ENCODE data around the gene MTARC1. TPM values are rescaled to one million over a fixed set of nuclear protein-coding genes. Genes with fewer than 3 reads are reported as not detected.

The MTARC1 gene
- polyA plus RNA-seq, 1 donor (not counting 4 experiments of a cell fraction or from before 2014, with no cell fraction given) = 2.1 TPM

DNA sequence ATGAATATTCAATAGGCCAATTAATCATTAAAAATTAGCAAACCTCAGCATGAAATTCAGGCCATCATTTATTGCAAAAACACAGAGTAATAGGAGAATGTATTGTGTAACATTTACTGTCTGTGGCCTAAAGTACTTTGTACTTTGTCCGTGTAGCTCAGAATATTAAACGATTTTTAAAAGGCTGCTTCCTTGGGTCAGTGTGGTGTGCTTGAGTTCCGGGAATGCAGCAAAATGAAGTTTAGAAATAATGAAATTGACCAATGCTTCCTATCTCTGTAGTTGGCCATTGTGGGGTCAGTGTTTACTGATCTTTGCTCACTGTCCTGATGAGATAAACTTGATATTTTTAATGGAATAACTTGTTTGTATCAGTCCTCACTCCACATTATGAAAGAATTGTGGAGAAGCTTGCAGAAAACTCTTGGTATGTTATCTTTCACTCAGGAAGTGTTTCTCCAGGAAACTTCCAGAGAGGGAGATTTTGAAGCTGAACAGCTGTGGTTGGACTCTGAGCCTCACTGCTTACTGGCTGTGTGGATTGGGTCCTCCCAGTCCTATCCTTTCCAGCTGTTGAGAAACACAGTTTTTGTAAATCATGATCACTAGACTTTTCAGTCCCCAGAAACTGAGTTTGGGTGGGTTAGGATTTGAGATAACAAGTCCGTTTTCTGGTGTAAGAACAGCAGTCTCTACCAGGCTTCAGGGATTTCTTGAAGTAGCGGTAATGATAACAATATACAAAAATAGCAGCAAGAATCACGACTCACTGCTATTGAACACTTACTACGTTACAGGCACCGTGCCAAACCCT lies 19.2 kb upstream of the MTARC1 start:
- Histone ChIP-seq H3K9me1 (ENCODE audit: control insufficient read depth, extremely low read depth, insufficient read depth, low read length) (no peaks in the 10 kb centered on the region), H3K36me3 (ENCODE audit: control insufficient read depth in 2 of 2, extremely low read depth in 1 of 2, insufficient read depth in 2 of 2, low read length in 2 of 2) (no peaks in the 10 kb centered on the region), H3K4me2 (ENCODE audit: control insufficient read depth, extremely low read depth, insufficient read depth, low read depth, low read length) (no peak overlapping the region), H3K9me3 (ENCODE audit: control insufficient read depth, low read depth, low read length) (no peaks in the 10 kb centered on the region), H4K20me1 (ENCODE audit: control insufficient read depth, extremely low read depth, insufficient read depth, low read length) (no peaks in the 10 kb centered on the region), H2AFZ (ENCODE audit: control insufficient read depth, low read length) (no peak overlapping the region), H3K27ac (ENCODE audit: control insufficient read depth, insufficient read depth, low read length) (no peak overlapping the region), H3K27me3 (ENCODE audit: control insufficient read depth, extremely low read depth, insufficient read depth, low read length) (no peaks in the 10 kb centered on the region), H3K9ac (ENCODE audit: control insufficient read depth, extremely low read depth, insufficient read depth, low read length) (no peak overlapping the region), H3K79me2 (ENCODE audit: control insufficient read depth, insufficient read depth, low read length) (no peaks in the 10 kb centered on the region), H3K4me3 (ENCODE audit: control insufficient read depth in 2 of 3, extremely low read depth in 1 of 3, insufficient read depth in 2 of 3, low read depth in 1 of 3, low read length in 3 of 3) (no peak overlapping the region), H3K4me1 (ENCODE audit: control insufficient read depth, extremely low read depth, insufficient read depth, low read length) (no peaks in the 10 kb centered on the region)
- TF ChIP-seq EZH2 (IDR thresholded peaks at IDR 0.05; ENCODE audit: low read length) = no peak
- TF ChIP-seq, protein P1, sequence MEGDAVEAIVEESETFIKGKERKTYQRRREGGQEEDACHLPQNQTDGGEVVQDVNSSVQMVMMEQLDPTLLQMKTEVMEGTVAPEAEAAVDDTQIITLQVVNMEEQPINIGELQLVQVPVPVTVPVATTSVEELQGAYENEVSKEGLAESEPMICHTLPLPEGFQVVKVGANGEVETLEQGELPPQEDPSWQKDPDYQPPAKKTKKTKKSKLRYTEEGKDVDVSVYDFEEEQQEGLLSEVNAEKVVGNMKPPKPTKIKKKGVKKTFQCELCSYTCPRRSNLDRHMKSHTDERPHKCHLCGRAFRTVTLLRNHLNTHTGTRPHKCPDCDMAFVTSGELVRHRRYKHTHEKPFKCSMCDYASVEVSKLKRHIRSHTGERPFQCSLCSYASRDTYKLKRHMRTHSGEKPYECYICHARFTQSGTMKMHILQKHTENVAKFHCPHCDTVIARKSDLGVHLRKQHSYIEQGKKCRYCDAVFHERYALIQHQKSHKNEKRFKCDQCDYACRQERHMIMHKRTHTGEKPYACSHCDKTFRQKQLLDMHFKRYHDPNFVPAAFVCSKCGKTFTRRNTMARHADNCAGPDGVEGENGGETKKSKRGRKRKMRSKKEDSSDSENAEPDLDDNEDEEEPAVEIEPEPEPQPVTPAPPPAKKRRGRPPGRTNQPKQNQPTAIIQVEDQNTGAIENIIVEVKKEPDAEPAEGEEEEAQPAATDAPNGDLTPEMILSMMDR (optimal IDR thresholded peaks at IDR 0.05 in 1 of 3, IDR thresholded peaks at IDR 0.05 in 1 of 3, conservative IDR thresholded peaks at IDR 0.05 in 1 of 3; ENCODE audit: extremely low read depth in 1 of 3, insufficient read depth in 2 of 3, low read length in 3 of 3) = no peak
- dilution Hi-C loops (cut with MboI; ENCODE audit: extremely low pct_ligation_motif_present, low sequenced_read_pairs) = no loop called here
- DNase-seq (ENCODE audit: low read depth, low spot score) = no peak
- FAIRE-seq = no peak

- Histone ChIP-seq H3K9me1 (ENCODE audit: control insufficient read depth, extremely low read depth, insufficient read depth, low read length) (no peaks in the 10 kb centered on the region), H3K79me2 (ENCODE audit: control insufficient read depth, insufficient read depth, low read length) (no peaks in the 10 kb centered on the region), H3K4me3 (ENCODE audit: control insufficient read depth in 2 of 3, extremely low read depth in 1 of 3, insufficient read depth in 2 of 3, low read depth in 1 of 3, low read length in 3 of 3) (no peak overlapping the region), H3K36me3 (ENCODE audit: control insufficient read depth in 2 of 2, extremely low read depth in 1 of 2, insufficient read depth in 2 of 2, low read length in 2 of 2) (no peaks in the 10 kb centered on the region), H3K27me3 (ENCODE audit: control insufficient read depth, extremely low read depth, insufficient read depth, low read length) (no peaks in the 10 kb centered on the region), H3K9me3 (ENCODE audit: control insufficient read depth, low read depth, low read length) (no peaks in the 10 kb centered on the region), H3K27ac (ENCODE audit: control insufficient read depth, insufficient read depth, low read length) (no peak overlapping the region), H3K4me2 (ENCODE audit: control insufficient read depth, extremely low read depth, insufficient read depth, low read depth, low read length) (no peak overlapping the region), H3K9ac (ENCODE audit: control insufficient read depth, extremely low read depth, insufficient read depth, low read length) (no peak overlapping the region), H4K20me1 (ENCODE audit: control insufficient read depth, extremely low read depth, insufficient read depth, low read length) (no peaks in the 10 kb centered on the region), H2AFZ (ENCODE audit: control insufficient read depth, low read length) (no peak overlapping the region), H3K4me1 (ENCODE audit: control insufficient read depth, extremely low read depth, insufficient read depth, low read length) (no peaks in the 10 kb centered on the region)
- dilution Hi-C loops (cut with MboI; ENCODE audit: extremely low pct_ligation_motif_present, low sequenced_read_pairs) = no loop called here
- FAIRE-seq = no peak
- TF ChIP-seq, protein P1 (optimal IDR thresholded peaks at IDR 0.05 in 1 of 3, IDR thresholded peaks at IDR 0.05 in 1 of 3, conservative IDR thresholded peaks at IDR 0.05 in 1 of 3; ENCODE audit: extremely low read depth in 1 of 3, insufficient read depth in 2 of 3, low read length in 3 of 3) = no peak
- no peak for TF ChIP-seq EZH2 (IDR thresholded peaks at IDR 0.05; ENCODE audit: low read length)
- DNase-seq (ENCODE audit: low read depth, low spot score) = no peak
These were observed 18.5 kb upstream of the MTARC1 start for GRCh38 chr1:220768126-220768601.

All from keratinocyte (primary cell).